GM12878 (cell line): ENCODE results near the gene SRC. TPM values are rescaled to one million over a fixed set of nuclear protein-coding genes. Genes with fewer than 3 reads are reported as not detected.

Experiments used
- BCL11A ChIP-seq: IDR thresholded peaks from 2 replicates; pipeline ENCODE4 v1.6.1; 2011; ENCODE audit warnings: low read depth, low read length
- BMI1 ChIP-seq: fragments of 450-650 bp; IDR thresholded peaks from 2 replicates; pipeline ENCODE4 v1.6.1; 2016; ENCODE audit warnings: mild to moderate bottlenecking, moderate library complexity, borderline replicate concordance
- CBFB ChIP-seq: IDR thresholded peaks from 2 replicates; pipeline ENCODE4 v1.6.1; 2016; ENCODE audit warnings: antibody characterized with exemption, low read depth
- CHD2 ChIP-seq: IDR thresholded peaks from 2 replicates; pipeline ENCODE4 v1.6.1; 2011; ENCODE audit warnings: low read depth, low read length, improper control_type of control experiment, borderline replicate concordance
- CHD4 ChIP-seq: fragments of 200-600 bp; sonication (generic); IDR thresholded peaks from 2 replicates; pipeline ENCODE4 v1.6.1; 2016; ENCODE audit warnings: mild to moderate bottlenecking
- EED ChIP-seq: sonication (generic); IDR thresholded peaks from 2 replicates; pipeline ENCODE4 v1.6.1; 2016; ENCODE audit warnings: antibody characterized with exemption, low read depth
- EP300 ChIP-seq, 2 experiments: fragments of 150-350 bp in 1 of 2; IDR thresholded peaks; 2 replicates each; pipeline ENCODE4 v1.6.1; 2011 to 2012; ENCODE audit warnings: low read depth in 2 of 2, low read length in 2 of 2, borderline replicate concordance in 1 of 2, improper control_type of control experiment in 1 of 2, inconsistent platforms in 1 of 2; ENCODE audit not compliant: control insufficient read depth in 1 of 2
- GABPA ChIP-seq: IDR thresholded peaks from 2 replicates; pipeline ENCODE4 v1.6.1; 2014; ENCODE audit warnings: antibody characterized with exemption, low read depth, mild to moderate bottlenecking, inconsistent platforms
- GATAD2B ChIP-seq: fragments of 450-650 bp; conservative IDR thresholded peaks from 2 replicates; pipeline ENCODE4 v1.6.1; 2017; ENCODE audit warnings: low read depth, mild to moderate bottlenecking, moderate library complexity
- HDAC2 ChIP-seq: fragments of 200-600 bp; sonication (generic); IDR thresholded peaks from 2 replicates; pipeline ENCODE4 v1.6.1; 2017
- MTA2 ChIP-seq: fragments of 450-650 bp; IDR thresholded peaks from 2 replicates; pipeline ENCODE4 v1.6.1; 2016; ENCODE audit warnings: low read depth, mild to moderate bottlenecking, moderate library complexity
- MTA3 ChIP-seq: IDR thresholded peaks from 2 replicates; pipeline ENCODE4 v1.6.1; 2012; ENCODE audit warnings: low read length, inconsistent platforms, borderline replicate concordance
- MYC ChIP-seq: IDR thresholded peaks from 2 replicates; pipeline ENCODE4 v1.6.1; 2011; ENCODE audit warnings: mild to moderate bottlenecking, low read length, moderate library complexity, inconsistent platforms; ENCODE audit not compliant: insufficient read depth, insufficient replicate concordance, insufficient read length, severe bottlenecking
- NBN ChIP-seq: fragments of 450-650 bp; IDR thresholded peaks from 2 replicates; pipeline ENCODE4 v1.6.1; 2016
- NFYA ChIP-seq: IDR thresholded peaks from 2 replicates; pipeline ENCODE4 v1.6.1; 2011; ENCODE audit warnings: low read depth, mild to moderate bottlenecking, low read length, improper control_type of control experiment, borderline replicate concordance
- PML ChIP-seq: IDR thresholded peaks from 2 replicates; pipeline ENCODE4 v1.6.1; 2012; ENCODE audit warnings: low read length, inconsistent platforms
- POLR2AphosphoS5 ChIP-seq: IDR thresholded peaks from 2 replicates; pipeline ENCODE4 v1.6.1; 2011; ENCODE audit warnings: mild to moderate bottlenecking, low read length, inconsistent platforms
- RELA ChIP-seq: fragments of 450-650 bp; IDR thresholded peaks from 2 replicates; pipeline ENCODE4 v1.8.0; 2014; ENCODE audit warnings: borderline replicate concordance; ENCODE audit not compliant: partially characterized antibody
- SIN3A ChIP-seq: IDR thresholded peaks from 2 replicates; pipeline ENCODE4 v1.6.1; 2012; ENCODE audit warnings: low read depth, low read length, improper control_type of control experiment
- SMAD1 ChIP-seq: fragments of 450-650 bp; IDR thresholded peaks from 2 replicates; pipeline ENCODE4 v1.6.1; 2018; ENCODE audit warnings: mild to moderate bottlenecking, low read depth; ENCODE audit not compliant: partially characterized antibody
- SMC3 ChIP-seq: IDR thresholded peaks from 2 replicates; pipeline ENCODE4 v1.6.1; 2011; ENCODE audit warnings: low read length, improper control_type of control experiment, borderline replicate concordance
- TAF1 ChIP-seq: IDR thresholded peaks from 2 replicates; pipeline ENCODE4 v1.6.1; 2011; ENCODE audit warnings: mild to moderate bottlenecking, low read depth, low read length, borderline replicate concordance
- TBL1XR1 ChIP-seq: IDR thresholded peaks from 2 replicates; pipeline ENCODE4 v1.6.1; 2012; ENCODE audit warnings: low read depth, low read length, improper control_type of control experiment
- ZNF24 ChIP-seq: fragments of 450-650 bp; IDR thresholded peaks from 2 replicates; pipeline ENCODE4 v1.6.1; 2017; ENCODE audit warnings: antibody characterized with exemption, mild to moderate bottlenecking
- ZNF274 ChIP-seq: IDR thresholded peaks from one replicate; pipeline ENCODE4 v1.8.0; 2011; ENCODE audit not compliant: insufficient read length, insufficient read depth
- ZNF622 ChIP-seq: fragments of 450-650 bp; IDR thresholded peaks from 2 replicates; pipeline ENCODE4 v1.6.1; 2017; ENCODE audit warnings: mild to moderate bottlenecking, inconsistent platforms
- polyA plus RNA-seq, 11 experiments: library from polyadenylated mRNA; depleted of rRNA in 4 of 11; unstranded in 6 of 11; stranded (reverse) in 5 of 11; fragments of >200 nt; fragmentation: Nextera tagmentation in 4 of 11; fragmentation: Illumina TruSeq in 1 of 11; extraction: Ambion mirVana in 4 of 11; extraction: Trizol in 1 of 11; gene quantifications; 1 replicate in 1 of 11; 2 replicates in 10 of 11; pipeline versions ENCODE4 v1.2.1 to v1.2.3, GENCODE V29; 2011 to 2016; ENCODE audit warnings: inconsistent platforms in 2 of 11, missing spikeins in 2 of 11, low read depth in 1 of 11
- total RNA-seq, 4 experiments: library from RNA; depleted of rRNA in 3 of 4; stranded (reverse); fragments of >200 nt in 3 of 4; fragmentation: Illumina TruSeq in 1 of 4; extraction: Trizol in 1 of 4; gene quantifications; 2 replicates each; pipeline versions ENCODE4 v1.2.1 to v1.2.3, GENCODE V29; 2013 to 2021
- TF ChIP-seq, protein P1 (sequence below): IDR thresholded peaks from 2 replicates; pipeline ENCODE4 v1.6.1; 2012; ENCODE audit warnings: low read length, inconsistent platforms
- TF ChIP-seq, protein P2 (sequence below): IDR thresholded peaks from 2 replicates; pipeline ENCODE4 v1.6.1; 2011; ENCODE audit warnings: mild to moderate bottlenecking, low read depth, low read length, moderate library complexity; ENCODE audit not compliant: insufficient replicate concordance
- TF ChIP-seq, protein P3 (sequence below): fragments of 450-650 bp; IDR thresholded peaks from 2 replicates; pipeline ENCODE4 v1.6.1; 2016; ENCODE audit warnings: mild to moderate bottlenecking

SRC gene
- total and polyA plus RNA-seq, 10 of the 15 experiments (the other 5 are each of a cell fraction or from before 2014, with no cell fraction given) = 0.60 to 71.3 (median 27.2) TPM

DNA sequence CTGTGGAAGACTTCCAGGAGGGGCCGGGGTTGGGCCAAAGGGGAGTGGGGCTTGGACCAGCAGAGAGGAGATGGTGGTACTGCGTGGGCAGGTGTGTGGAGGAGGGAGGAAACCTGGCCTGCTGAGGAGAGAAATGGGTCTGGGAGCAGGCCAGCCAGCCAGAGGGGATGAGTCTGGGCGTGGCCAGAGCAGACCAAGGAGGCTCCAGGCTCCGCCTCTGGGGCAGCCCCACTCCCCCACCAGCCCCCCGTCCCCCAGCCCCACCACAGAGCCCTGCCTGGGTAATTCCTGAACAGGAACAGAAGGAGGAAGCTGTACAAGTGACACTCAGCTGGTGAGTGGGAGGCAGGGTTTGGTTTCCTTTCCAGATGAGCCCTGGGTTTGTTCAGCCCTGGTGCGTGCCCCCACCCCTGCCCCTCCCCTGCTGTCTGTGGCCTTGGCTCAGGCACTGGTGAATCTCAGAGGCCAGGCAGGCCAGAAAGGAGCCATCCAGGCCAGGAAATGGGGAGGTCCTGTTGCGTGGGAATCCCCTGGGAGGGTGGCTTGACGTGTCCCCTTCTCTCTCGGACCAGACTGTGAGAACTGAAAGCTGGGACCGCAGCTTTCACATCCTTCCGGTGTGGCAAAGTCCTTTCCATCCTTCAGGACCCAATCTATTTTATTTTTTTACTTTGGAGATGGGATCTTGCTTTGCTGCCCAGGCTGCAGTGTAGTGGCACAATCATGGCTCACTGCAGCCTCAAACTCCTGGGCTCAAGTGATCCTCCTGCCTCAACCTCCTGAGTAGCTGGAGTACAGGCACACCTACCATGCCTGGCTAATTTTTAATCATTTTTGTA, 9.4 kb upstream of the SRC start (continued):
- TF ChIP-seq TBL1XR1 (peak; percentile 79; the same call in 1 of the 2 replicates), EED (peak; percentile 98), GABPA (no peak), BCL11A (peak; percentile 82), CHD2 (peak; percentile 52; the same call in 1 of the 2 replicates), ZNF24 (no peak), ZNF274 (no peak), BMI1 (peak; percentile 51; the same call in 1 of the 2 replicates), PML (no peak), RELA (peak; percentile 68), MYC (no peak), MTA2 (peak; percentile 76), TAF1 (no peak), CHD4 (0 out of 2 replicates have a peak, but pooled peaks have one; percentile 60), HDAC2 (no peak), NFYA (no peak), CBFB (peak; percentile 82), GATAD2B (peak; percentile 94), EP300 (IDR thresholded peaks at IDR 0.05; ENCODE audit: borderline replicate concordance in 1 of 2, control insufficient read depth in 1 of 2, low read depth in 2 of 2, low read length in 2 of 2) (peak; percentile 66 to 81; a peak in 3 of 4 replicates), SMC3 (peak; percentile 32; the same call in 1 of the 2 replicates), MTA3 (peak; percentile 46; the same call in 1 of the 2 replicates), SMAD1 (peak; percentile 32), POLR2AphosphoS5 (peak; percentile 38; the same call in 1 of the 2 replicates), ZNF622 (no peak), SIN3A (no peak; the same call in 1 of the 2 replicates), NBN (peak; percentile 70; the same call in 1 of the 2 replicates)
- TF ChIP-seq, protein P1, sequence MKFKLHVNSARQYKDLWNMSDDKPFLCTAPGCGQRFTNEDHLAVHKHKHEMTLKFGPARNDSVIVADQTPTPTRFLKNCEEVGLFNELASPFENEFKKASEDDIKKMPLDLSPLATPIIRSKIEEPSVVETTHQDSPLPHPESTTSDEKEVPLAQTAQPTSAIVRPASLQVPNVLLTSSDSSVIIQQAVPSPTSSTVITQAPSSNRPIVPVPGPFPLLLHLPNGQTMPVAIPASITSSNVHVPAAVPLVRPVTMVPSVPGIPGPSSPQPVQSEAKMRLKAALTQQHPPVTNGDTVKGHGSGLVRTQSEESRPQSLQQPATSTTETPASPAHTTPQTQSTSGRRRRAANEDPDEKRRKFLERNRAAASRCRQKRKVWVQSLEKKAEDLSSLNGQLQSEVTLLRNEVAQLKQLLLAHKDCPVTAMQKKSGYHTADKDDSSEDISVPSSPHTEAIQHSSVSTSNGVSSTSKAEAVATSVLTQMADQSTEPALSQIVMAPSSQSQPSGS = no peak; the same call in 1 of the 2 replicates
- TF ChIP-seq, protein P2, sequence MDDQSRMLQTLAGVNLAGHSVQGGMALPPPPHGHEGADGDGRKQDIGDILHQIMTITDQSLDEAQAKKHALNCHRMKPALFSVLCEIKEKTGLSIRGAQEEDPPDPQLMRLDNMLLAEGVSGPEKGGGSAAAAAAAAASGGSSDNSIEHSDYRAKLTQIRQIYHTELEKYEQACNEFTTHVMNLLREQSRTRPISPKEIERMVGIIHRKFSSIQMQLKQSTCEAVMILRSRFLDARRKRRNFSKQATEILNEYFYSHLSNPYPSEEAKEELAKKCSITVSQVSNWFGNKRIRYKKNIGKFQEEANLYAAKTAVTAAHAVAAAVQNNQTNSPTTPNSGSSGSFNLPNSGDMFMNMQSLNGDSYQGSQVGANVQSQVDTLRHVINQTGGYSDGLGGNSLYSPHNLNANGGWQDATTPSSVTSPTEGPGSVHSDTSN = peak; percentile 75
- TF ChIP-seq, protein P3, sequence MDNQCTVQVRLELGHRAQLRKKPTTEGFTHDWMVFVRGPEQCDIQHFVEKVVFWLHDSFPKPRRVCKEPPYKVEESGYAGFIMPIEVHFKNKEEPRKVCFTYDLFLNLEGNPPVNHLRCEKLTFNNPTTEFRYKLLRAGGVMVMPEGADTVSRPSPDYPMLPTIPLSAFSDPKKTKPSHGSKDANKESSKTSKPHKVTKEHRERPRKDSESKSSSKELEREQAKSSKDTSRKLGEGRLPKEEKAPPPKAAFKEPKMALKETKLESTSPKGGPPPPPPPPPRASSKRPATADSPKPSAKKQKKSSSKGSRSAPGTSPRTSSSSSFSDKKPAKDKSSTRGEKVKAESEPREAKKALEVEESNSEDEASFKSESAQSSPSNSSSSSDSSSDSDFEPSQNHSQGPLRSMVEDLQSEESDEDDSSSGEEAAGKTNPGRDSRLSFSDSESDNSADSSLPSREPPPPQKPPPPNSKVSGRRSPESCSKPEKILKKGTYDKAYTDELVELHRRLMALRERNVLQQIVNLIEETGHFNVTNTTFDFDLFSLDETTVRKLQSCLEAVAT = no peak
